Gastrocnemius medialis (tissue), 4 donors: ENCODE results near the gene RAB23.

ENCODE experiments used
- POLR2A ChIP-seq, 2 donors: fragments of 450-650 bp; IDR thresholded peaks; one replicate each; pipeline ENCODE4 v1.6.1; 2017; ENCODE audit warnings: antibody characterized with exemption in 2 of 2, mild to moderate bottlenecking in 2 of 2, moderate library complexity in 2 of 2
- TF ChIP-seq, protein P1 (sequence below), 5 experiments: fragments of 450-650 bp in 3 of 5; fragments of 200-600 bp in 2 of 5; sonication (generic) in 2 of 5; IDR thresholded peaks in 4 of 5; conservative IDR thresholded peaks in 1 of 5; 1 replicate in 4 of 5; 2 replicates in 1 of 5; pipeline ENCODE4 v1.5.1; 2016 to 2019; ENCODE audit warnings: antibody characterized with exemption in 5 of 5, mild to moderate bottlenecking in 3 of 5, moderate library complexity in 3 of 5

DNA sequence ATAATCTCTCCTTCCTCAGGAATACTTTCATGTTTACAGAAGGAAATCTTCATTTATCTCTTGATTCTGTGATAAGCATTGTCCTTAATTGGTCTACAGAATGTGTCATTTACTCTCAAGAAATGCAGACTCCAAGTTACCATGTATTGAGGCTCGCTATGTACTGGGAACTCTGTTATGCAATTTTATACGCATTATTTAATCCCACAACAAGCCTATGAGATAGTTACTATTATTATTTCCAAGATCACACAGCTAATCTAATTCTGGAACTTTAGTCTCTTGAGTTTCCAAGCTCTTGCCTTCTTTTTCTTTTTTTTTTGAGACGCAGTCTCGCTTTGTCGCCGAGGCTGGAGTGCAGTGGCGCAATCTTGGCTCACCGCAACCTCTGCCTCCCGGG, 30.0 kb upstream of the RAB23 start:
- TF ChIP-seq, protein P1, sequence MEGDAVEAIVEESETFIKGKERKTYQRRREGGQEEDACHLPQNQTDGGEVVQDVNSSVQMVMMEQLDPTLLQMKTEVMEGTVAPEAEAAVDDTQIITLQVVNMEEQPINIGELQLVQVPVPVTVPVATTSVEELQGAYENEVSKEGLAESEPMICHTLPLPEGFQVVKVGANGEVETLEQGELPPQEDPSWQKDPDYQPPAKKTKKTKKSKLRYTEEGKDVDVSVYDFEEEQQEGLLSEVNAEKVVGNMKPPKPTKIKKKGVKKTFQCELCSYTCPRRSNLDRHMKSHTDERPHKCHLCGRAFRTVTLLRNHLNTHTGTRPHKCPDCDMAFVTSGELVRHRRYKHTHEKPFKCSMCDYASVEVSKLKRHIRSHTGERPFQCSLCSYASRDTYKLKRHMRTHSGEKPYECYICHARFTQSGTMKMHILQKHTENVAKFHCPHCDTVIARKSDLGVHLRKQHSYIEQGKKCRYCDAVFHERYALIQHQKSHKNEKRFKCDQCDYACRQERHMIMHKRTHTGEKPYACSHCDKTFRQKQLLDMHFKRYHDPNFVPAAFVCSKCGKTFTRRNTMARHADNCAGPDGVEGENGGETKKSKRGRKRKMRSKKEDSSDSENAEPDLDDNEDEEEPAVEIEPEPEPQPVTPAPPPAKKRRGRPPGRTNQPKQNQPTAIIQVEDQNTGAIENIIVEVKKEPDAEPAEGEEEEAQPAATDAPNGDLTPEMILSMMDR (IDR thresholded peaks at IDR 0.05 in 4 of 5, conservative IDR thresholded peaks at IDR 0.05 in 1 of 5) = no peak
- TF ChIP-seq POLR2A (IDR thresholded peaks at IDR 0.05) = no peak
